AG04449 (cell line): ENCODE measurements around the gene ATP5F1E.

ENCODE experiments used
- CTCF ChIA-PET: fragments of 350-600 bp; formaldehyde crosslinking; extraction: SDS; loops from one replicate; lab custom pipeline; 2021; ENCODE audit warnings: antibody characterized with exemption; lab: Yijun Ruan, JAX
- POLR2A ChIA-PET: fragments of 400-600, 350-600 bp; formaldehyde crosslinking; extraction: SDS; loops from one replicate; lab custom pipeline; 2020; ENCODE audit warnings: antibody characterized with exemption, inconsistent platforms; lab: Yijun Ruan, JAX
- DNase-seq: peaks from one replicate; pipeline ENCODE4 v3.0.0-alpha.2; 2010; ENCODE audit warnings: low read depth, low spot score
- H3K4me3 ChIP-seq: 2 replicates; pipeline ENCODE4 v1.5.1; 2011; ENCODE audit warnings: low read depth, mild to moderate bottlenecking, control low read depth, low read length
- TF ChIP-seq, protein P1 (sequence below): IDR thresholded peaks from one replicate; pipeline ENCODE4 v1.5.1; 2011; ENCODE audit warnings: mild to moderate bottlenecking, moderate library complexity, low read length, control low read depth, inconsistent platforms; ENCODE audit not compliant: insufficient read depth; ENCODE audit errors: missing control alignments

ATP5F1E gene

DNA sequence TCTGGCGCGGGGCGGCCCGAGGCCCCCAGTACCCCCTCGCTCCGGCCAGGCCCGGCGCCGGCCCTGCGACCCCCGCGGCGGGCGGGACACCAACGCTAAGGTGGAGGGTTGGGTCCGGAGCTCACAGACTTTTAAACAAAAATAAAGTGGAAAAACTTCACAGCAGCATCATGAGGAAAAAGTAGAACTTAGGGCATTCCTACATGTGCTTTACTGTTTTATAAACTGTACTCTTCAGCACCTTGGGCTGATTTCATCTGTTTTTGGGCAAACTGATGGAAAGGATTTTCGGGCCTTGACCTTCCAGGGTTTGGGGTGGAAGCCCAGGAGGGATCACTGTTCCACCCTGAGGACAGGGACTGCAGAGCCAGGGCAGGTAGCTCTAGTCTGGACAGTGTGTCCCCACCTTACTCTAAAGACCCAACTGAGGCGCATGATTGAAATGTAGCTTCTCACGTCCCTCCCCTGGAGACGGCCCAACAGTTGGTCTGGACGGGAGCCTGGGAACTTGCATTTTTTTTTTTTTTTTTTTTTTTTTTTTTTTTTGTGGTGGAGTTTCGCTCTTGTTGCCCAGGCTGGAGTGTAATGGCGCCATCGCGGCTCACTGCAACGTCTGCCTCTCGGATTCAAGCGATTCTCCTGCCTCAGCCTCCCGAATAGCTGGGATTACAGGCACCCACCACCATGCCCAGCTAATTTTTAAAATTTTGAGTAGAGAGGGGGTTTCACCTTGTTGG is 50.3 kb downstream of the ATP5F1E start:
- CTCF ChIA-PET, result interaction anchor here (0.9 to 3.0 kb wide), 3 partner anchors 105 to 114 kb away, joined by 3 to 13 read pairs (median 3); no protein-coding TSS in a partner anchor
- no peak for DNase-seq
- TF ChIP-seq, protein P1, sequence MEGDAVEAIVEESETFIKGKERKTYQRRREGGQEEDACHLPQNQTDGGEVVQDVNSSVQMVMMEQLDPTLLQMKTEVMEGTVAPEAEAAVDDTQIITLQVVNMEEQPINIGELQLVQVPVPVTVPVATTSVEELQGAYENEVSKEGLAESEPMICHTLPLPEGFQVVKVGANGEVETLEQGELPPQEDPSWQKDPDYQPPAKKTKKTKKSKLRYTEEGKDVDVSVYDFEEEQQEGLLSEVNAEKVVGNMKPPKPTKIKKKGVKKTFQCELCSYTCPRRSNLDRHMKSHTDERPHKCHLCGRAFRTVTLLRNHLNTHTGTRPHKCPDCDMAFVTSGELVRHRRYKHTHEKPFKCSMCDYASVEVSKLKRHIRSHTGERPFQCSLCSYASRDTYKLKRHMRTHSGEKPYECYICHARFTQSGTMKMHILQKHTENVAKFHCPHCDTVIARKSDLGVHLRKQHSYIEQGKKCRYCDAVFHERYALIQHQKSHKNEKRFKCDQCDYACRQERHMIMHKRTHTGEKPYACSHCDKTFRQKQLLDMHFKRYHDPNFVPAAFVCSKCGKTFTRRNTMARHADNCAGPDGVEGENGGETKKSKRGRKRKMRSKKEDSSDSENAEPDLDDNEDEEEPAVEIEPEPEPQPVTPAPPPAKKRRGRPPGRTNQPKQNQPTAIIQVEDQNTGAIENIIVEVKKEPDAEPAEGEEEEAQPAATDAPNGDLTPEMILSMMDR, result no peak
- POLR2A ChIA-PET, result interaction anchor here (0.9 to 1.0 kb wide), 2 partner anchors 11 to 92 kb away, joined by 3 read pairs; no protein-coding TSS in a partner anchor
- peak overlapping the region; percentile 74 for H3K4me3 ChIP-seq

DNA sequence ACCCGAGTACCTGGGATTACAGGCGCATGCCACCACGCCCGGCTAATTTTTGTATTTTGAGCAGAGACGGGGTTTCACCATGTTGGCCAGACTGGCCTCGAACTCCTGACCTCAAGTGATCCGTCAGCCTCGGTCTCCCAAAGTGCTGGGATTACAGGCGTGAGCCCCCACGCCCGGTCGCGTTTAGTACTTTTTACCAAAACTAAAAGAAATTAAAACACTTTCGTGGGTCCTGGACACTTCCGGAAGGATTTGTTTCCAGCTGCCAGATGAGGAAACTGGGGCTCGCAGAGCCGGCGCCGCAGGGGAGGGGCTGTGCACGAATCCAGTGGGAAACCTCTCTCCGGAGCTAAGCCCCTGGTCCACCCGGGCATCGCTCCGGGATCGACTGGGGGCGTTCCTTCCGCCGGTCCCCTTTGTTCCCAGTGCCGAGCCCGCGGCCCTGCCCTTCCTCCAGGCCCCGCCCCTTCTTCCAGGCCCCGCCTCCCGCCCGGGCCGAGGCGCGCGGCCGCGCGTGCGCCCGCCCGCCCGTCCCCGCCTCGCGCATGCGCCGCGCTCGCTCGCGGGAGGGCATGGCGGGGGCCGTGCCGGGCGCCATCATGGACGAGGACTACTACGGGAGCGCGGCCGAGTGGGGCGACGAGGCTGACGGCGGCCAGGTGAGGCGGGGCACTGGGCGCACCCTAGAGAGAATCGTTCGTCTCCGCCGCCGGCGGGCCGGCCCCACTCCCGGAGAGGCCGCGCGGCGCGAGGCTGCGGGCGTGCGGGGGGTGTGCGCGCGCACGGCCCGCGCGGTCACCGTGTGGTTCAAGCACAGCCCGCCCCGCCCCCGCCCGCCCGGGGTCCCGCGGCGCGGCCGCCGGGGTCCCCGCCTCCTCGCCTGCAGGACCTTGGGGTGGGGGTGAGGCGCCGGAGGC is 51.2 kb downstream of the ATP5F1E start, which contains the start of gene NELFCD:
NELFCD (plus strand) TSS at position 546 of the 917 bp plus-strand sequence; CDS start at position 600, 54 bp downstream.
- DNase-seq, result no peak
- ChIA-PET POLR2A (interaction anchor here (0.5 to 1.0 kb wide), 4 partner anchors 12 to 348 kb away, joined by 3 to 5 read pairs (median 3); no protein-coding TSS in a partner anchor), CTCF (interaction anchor here (1.0 to 3.0 kb wide), 2 partner anchors 111 to 113 kb away, joined by 3 to 13 read pairs; no protein-coding TSS in a partner anchor)
- TF ChIP-seq, protein P1, result no peak
- H3K4me3 ChIP-seq, result peak within 1 kb of the TSS; percentile 74

DNA sequence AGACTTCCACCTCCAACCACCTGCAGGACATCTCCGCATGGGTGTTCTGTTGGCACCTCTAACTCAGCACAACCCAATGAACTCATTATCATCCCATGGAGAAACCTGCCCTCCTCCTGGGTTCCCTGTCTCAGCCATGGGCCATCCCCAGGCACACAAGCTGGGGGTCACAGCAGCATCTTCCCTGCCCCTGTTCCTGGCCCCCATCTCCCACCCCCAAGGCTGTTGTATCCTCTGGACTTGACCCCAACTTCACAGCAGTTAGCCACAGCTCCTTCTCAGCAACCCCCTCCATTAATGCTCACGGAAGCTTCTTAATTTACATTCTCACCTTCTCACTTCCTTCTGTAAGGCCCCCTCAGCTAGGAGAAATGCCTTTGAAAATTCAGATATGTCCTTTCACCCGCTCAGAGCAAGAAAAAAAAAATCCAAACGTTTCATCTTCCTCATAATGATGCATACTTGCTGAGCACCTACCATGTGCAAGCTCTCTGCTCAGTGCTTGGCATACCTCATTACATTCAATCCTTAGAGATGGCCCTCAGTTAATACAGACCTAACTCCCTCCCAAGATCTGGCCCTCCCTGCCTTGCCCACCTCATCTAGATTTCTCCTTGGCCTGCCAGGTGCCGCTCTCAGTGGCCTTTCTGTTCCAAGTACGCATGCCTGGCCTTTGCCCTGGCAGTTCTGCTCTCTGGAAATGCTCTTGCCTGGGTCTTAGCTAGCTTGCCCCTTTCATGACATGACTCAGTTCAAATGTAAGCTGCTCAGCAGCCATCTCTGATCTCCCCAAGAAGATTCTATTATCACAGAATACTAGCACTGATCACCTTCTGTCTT is 53.6 kb downstream of the ATP5F1E start:
- POLR2A ChIA-PET, result no interaction called here
- H3K4me3 ChIP-seq, result no peak overlapping the region
- DNase-seq, result no peak
- CTCF ChIA-PET, result no interaction called here
- TF ChIP-seq, protein P1, result no peak

DNA sequence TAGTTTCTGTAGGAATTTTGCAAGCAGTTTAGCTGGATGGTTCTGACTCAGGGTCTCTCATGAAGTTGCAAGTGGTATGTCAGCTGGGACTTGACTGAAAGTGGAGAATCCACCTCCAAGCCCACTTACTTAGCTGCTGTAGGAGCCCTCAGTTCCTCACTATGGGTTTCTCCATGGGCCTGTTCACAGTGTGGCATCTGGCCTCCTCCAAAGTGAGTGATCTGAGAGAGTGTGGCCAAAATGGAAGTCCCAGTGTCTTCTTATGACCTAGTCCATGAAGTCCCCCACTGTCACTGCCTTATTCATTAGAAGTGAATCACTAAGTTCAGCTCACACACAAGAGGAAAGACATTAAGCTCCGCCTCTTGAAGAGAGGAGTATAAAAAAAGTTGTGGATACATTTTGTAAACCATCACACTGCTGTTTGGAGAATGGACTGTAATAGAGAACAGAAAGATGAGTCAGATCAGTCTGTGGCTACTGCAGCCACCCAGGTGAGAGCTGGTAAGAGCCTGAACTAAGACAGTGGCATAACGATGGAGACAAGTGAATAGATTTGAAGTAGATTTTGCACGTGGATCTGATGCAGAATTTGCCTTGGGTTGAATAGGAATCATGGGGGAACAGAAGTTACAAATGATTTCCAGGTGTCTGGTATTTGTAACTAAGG is 55.9 kb downstream of the ATP5F1E start:
- POLR2A ChIA-PET, result interaction anchor here (0.5 kb wide), 1 partner anchor 79 kb away, joined by 3 read pairs; no protein-coding TSS in a partner anchor
- H3K4me3 ChIP-seq, result no peak overlapping the region
- TF ChIP-seq, protein P1, result no peak
- CTCF ChIA-PET, result interaction anchor here (0.6 kb wide), 1 partner anchor 106 kb away, joined by 3 read pairs; no protein-coding TSS in a partner anchor
- DNase-seq, result no peak
